ENCODE results near the gene TMEM270. TPM values are rescaled to one million over a fixed set of nuclear protein-coding genes. Genes with fewer than 3 reads are reported as not detected.
"Not testable (repeated sequence)": the region's sequence is repeated elsewhere in the genome, so short reads cannot be mapped to it uniquely, and the experiment has no call there.

TMEM270 gene, protein sequence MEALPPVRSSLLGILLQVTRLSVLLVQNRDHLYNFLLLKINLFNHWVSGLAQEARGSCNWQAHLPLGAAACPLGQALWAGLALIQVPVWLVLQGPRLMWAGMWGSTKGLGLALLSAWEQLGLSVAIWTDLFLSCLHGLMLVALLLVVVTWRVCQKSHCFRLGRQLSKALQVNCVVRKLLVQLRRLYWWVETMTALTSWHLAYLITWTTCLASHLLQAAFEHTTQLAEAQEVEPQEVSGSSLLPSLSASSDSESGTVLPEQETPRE
- polyA plus RNA-seq (ENCODE audit: insufficient read length in 4 of 4) = not detected

DNA sequence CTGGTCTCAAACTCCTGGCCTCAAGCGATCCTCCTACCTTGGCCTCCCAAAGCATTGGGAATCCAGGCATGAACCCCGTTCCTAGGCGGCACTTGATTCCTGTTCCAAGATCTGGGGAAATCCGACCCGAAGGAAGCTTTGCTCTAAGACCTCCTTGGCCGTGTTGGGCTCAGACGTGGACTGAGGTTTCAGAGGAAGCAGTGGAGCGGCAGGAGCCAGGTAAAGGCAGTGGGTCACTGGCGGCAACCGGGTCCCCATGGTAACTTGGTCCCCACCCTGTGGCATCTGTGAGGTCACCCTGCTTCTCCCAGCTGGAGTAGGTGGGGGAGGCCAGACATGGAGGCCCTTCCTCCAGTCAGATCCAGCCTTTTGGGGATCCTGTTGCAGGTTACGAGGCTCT lies at the start of gene TMEM270:
Gene TMEM270 (plus strand): TSS at position 301 of the 400 bp plus-strand sequence. CDS start 36 bp downstream, at position 337.
- no peak for DNase-seq (ENCODE audit: low read depth in 4 of 4, low spot score in 3 of 4)

DNA sequence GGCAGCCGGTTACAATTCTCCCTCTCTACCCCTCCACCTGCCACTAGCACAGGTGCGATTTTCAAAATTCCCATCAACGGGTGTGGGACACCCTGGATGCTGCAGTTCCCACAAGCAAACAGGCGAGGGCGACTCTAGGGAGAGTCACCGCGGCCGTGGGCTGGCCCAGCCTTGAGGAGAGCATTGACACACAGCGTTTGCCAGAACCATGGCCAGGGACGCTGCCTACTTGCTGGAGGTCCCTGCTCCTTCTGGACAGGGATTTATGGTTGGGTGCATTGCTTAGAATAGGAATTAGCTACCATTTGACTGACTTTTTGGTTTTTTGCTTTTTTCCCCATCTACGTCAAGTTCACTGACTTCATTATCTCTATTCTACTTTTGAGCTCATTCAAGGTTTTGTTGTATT lies 49.2 kb upstream of the TMEM270 start:
- DNase-seq (ENCODE audit: low read depth in 4 of 4, low spot score in 3 of 4) = no peak

DNA sequence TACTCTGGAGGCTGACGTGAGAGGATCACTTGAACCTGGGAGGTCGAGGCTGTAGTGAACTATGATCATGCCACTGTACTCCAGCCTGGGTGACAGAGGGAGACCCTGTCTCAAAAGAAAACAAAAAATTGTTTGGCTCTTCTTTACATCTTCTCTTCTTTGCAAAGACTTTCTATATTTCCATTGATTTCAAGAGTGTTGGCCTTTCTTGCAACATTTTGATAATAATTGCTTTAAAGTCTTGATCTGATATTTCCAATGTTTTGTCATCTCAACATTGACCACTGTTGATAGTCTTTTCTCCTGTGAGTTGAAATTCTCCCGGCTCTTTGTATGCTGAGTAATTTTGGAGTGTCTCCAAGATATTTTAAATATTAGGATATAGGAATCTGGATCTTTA lies 48.0 kb upstream of the TMEM270 start:
- DNase-seq (ENCODE audit: low read depth in 4 of 4, low spot score in 3 of 4) = no peak

DNA sequence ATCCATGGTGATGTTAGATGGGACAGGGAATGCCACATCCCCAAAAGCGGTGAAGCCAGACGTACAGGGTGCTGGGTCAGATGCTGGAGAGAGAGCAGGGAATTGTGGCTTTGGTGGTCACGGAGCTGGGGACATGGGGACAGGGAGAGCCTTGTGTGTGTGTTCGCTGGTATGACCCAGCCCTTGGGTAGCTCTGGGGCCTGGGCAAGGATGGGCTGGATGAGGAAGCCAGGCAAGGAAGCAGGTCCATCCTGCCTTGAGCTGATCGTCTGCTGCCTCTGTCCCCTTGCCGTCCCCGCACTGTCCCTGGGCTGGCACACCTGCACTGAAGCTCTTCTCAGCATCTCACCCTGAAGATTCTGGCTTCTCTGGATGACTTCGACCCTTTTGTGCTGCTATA lies 45.5 kb upstream of the TMEM270 start:
- no peak for DNase-seq (ENCODE audit: low read depth in 4 of 4, low spot score in 3 of 4)

DNA sequence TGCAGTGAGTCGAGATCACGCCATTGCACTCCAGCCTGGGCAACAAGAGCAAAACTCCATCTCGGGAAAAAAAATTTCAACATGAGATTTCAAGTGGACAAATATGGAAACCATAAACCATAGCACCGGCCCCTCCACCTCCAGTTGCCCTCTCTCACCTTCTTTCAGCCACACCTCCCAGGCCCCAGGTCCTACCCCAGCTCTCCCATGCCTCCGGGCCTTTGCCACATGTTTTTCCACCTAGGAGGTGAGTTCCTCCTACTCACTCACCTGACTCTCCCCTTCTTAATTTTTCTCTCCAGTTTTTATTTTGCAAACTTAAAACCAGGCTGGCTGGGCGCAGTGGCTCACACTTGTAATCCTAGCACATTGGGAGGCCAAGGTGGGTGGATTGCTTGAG lies 43.8 kb upstream of the TMEM270 start:
- no peak for DNase-seq (ENCODE audit: low read depth in 4 of 4, low spot score in 3 of 4)

DNA sequence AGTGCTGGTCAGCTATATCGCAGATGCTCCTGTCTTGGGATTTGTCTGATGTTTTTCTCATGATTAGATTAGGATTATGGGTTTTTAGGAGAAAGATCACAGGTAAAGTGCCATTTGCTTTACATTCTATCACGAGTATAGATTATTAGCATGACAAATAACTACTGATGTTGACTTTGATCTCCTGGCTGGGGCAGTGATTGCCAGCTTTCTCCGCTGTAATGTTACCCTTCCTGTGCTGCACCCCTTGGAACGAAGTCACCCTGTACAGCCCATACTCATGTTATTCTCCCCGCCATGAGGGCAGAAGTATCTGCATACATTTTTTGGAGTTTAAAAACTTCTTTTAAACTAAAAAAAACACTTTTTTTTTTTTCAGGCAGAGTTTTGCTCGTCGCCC lies 40.9 kb upstream of the TMEM270 start:
- no peak for DNase-seq (ENCODE audit: low read depth in 4 of 4, low spot score in 3 of 4)

DNA sequence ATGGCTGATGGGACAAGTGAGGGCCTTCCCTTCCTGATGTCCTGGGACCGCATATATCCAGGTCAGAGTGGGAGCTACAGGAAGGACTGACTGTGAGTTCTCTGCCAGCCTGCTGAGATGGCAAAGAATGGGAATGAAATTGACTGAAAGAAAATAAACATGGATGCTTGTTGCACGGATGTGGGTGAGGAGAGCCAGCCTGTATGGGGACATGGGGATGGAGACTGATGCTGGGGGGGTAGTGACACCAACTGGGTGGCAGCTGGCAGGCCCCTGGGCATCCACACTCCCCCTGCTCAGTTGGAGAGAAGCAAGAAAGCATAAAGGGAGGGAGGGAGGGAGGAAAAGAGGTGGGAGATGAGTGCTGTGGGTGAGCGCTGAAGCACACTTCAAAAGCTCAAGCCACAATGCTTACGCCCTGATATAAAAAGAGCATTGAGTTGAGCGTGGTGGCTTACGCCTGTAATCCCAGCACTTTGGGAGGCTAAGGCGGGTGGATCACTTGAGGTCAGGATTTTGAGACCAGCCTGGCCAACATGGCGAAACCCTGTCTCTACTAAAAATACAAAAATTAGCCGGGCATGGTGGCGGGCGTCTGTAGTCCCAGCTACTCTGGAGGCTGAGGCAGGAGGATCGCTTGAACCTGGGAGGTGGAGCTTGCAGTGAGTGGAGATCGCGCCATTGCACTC lies 39.2 kb upstream of the TMEM270 start:
- DNase-seq (ENCODE audit: low read depth in 4 of 4, low spot score in 3 of 4) = not testable (repeated sequence)

DNA sequence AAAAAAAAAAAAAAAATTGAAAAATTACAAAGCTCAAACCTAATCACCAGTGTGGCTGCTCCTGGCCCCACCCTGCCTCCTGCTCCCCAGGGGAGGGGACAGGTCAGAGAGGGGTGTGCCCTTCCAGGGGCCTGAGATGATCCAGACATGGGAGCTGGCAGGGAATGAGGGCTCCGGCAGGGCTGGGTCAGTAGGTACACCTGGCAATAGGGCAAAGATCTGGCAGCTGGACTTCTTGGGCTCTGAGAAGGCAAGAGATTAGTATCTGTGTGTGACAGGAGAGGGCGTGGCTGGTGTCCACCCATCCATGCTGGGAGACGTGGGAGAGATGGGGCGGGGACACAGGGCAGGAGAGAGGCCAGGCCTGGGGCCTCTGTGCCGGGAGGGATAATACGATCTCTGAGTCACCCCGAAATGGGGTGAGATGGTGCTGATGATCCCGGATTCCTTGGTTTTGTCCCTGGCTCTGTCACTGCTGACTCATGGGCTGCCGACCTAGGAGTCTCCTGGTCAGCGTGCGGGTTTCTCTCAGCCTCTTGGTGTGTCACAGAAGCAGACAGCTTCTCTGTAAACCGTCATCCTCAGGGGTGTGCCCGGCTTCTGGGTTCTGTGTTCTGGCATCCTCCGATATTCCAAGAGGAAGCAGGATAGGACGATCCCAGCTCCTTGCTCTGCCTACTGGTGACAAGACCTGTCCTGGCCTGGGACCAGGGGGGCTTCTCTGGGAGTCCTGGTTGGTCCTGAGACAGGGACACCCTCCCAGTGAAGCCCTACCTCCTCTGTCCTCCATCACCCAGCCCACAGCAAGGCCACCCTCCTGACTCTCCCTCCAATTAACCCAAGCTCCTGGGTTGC lies 38.4 kb upstream of the TMEM270 start:
- peak in 2 of 4 donors; percentile 62 to 76 for DNase-seq (ENCODE audit: low read depth in 4 of 4, low spot score in 3 of 4)

DNA sequence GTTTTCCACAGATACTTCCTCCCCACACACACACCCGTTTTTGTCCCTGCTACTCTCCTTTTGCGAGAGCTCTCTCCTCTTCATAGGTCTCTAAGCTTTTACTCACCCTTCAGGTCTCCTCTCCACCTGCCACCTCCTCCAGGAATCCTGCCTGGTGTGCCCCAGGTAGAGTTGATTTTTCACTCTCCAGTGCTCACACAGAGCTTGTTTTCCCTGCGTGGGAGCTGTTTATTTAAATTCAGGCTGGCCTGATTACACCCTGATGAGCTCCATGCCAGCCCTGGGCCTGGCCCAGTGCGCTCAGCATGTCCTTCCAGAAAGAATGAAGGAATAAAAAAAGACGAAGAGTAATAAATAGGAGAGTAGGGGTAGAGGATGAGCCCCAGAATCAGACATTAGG lies 37.7 kb upstream of the TMEM270 start:
- no peak for DNase-seq (ENCODE audit: low read depth in 4 of 4, low spot score in 3 of 4)

DNA sequence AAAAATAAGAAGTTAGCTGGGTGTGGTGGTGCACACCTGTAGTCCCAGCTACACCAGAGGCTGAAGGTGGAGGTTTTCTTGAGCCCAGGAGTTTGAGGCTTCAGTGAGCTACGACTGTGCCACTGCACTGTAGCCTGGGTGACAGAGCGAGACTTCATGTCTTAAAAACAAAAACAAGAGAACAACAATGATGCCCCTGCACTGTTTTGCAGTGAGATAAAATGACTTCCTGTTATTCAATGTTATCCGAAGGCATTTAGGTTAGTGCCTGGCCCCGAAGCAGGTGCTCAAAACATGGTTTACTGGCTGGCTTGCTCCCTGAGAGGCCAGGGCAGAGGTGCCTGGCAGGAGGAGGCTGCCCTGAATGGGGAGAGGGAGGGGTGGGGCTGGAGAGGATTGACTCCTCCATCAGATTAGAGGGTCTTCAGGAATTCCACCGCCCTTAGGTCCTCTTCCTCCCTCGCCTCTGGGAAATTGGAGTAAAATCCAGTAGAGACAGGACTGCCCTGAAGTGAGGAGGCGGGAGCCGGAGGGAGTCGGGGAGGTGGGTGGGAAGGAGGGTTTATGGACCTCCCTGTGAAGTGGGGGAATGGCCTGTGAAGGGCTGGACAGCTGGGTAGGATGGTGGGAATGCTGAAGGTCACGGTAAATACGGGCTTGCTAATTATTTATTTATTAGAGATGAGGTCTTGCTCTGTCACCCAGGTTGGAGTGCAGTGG lies 36.9 kb upstream of the TMEM270 start:
- DNase-seq (ENCODE audit: low read depth in 4 of 4, low spot score in 3 of 4) = no peak

DNA sequence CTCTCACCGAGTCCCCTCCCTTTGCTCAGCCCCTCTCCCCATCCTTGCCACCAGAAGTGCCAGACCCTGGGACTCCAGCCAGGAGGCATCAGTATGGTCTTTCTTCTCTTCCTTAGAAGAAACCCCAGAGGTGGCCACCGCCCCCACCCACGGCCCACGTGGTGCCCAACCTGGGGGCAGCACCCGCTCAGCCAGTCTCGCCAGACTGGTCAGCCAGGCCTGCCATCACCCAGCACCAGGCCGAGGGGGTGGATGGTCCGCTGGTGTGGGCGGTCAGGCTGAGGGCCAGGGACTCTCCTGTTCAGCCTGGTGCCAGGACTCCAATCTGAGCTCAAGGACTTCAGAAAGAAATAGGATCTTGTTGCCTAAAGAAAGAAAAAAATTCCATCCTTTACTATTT lies 36.0 kb upstream of the TMEM270 start:
- no peak for DNase-seq (ENCODE audit: low read depth in 4 of 4, low spot score in 3 of 4)

DNA sequence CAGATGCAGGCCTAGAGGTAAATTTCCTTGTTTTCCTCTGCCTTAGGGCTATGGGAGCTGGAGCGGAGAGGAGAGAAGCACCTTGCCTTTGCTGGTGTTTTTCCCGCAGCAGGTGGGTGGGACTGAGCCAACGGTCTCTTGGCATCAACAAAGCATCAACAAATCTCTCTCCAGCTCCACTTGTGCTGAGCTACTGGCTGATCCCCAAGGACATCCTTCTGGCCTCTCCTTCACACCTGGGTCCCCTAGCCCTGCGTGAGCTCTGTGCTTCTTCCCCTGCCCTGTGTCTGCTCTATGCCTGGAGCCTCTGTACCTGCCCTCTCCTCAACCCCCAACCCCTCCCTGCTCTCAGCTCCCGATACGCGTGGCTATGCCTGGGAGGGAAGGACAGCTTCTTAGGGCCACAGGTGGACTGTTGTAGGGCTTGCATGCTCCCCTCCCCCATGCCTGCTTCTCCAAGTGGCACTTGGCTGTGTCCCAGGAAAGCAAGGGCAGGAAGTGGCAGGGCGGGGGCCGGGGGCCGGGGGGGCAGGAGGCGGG lies 33.3 kb upstream of the TMEM270 start:
- no peak for DNase-seq (ENCODE audit: low read depth in 4 of 4, low spot score in 3 of 4)

DNA sequence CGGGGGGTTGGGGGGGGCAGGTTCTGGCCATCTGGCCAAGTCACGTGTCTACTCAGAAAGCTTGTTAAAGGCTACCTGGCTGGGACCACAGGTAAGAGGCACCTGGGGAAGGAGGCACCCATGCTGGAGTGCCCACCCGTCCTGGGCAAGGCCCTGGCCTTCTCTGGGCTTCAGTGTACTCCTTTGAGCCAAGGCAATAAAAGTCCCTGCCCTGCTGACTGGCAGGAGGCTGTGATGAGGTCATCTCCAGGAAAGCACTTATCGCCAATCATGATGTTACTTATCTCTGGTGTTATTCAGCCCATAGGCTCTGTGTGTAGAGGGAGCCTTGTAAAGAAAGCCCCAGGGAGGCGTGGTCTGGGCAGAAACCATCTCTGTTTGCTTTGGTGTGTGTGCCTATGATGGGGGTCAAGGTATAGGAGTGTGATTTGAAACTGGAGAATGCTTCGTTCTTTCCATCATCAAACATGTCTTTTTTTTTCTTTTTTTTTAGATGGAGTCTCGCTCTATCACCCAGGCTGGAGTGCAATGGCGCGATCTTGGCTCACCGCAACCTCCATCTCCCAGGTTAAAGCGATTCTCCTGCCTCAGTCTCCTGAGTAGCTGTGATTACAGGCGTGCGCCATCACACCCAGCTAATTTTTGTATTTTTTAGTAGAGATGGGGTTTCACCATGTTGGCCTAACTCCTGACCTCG lies 32.7 kb upstream of the TMEM270 start:
- DNase-seq (ENCODE audit: low read depth in 4 of 4, low spot score in 3 of 4) = no peak

DNA sequence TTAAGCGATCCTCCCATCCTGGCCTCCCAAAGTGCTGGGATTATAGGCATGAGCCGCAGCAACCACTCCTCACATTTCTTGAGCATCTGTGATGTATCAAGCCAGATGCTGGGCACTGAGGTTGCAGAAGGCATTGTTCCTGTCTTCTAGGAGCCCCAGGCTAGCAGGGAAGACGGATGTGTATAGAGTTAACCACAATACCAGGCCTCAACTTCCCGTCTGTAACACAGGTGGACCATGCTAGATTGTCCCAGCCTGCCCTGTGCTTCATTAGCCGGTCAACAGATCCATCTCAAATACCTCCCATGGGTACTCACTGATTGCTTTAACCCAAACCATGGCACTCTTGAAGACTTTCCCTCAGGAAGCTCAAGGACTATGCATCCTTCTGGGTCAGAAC lies 32.0 kb upstream of the TMEM270 start:
- DNase-seq (ENCODE audit: low read depth in 4 of 4, low spot score in 3 of 4) = no peak

DNA sequence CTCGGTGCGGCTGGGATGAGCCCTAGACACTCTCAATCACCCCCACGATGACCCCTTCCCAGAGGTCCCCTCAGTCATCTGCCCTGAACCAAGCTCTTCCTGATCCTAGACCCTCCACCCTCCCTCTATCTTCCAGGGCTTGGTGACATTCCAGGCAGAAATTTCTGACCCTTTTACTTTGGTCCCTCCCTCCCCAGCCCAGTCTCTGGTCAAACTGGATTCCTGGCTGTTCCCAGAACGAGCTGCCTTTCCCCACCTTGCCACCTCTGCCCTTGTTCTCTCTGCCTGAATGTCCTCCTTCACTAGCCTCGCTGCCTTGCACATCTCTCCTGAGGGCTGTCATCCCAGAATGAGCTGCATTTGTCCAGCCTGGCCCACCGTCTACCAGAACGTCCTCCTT lies 31.5 kb upstream of the TMEM270 start:
- no peak for DNase-seq (ENCODE audit: low read depth in 4 of 4, low spot score in 3 of 4)

DNA sequence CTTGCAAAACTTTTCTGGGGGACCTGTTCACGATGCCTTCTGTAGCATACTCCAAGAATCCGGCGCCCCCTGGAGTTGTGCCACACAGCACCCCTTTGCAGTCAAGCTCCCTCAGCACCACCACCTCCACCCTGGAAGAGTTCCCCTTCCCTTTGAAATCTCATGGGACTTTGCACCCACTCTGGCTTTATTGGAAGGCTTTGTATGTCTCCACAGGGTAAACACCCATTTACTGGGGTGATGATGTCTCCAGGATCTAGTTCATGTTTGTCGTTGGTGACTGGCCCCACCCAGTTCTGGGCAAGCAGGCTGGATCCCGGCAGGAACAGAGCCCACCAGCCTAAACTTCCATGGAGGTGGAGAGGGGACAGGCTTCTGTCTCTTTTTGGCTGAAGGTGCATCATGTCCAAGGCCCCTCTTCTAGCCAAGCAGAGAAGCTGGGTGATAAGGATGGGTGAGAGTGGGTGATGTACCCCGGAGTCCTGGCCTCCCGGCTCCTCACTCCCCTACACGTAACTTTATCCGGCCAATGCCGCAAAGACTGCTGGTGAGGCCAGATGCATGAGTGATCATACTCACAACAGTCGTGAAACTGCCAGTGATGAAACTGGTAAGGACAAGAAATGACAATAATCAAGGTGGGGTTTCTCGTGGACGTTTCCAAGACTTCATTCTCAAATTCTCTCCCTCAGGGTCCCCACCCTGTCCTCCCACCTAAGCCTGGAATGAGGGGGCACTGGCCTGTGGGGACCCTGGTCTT lies 30.9 kb upstream of the TMEM270 start:
- DNase-seq (ENCODE audit: low read depth in 4 of 4, low spot score in 3 of 4) = no peak

DNA sequence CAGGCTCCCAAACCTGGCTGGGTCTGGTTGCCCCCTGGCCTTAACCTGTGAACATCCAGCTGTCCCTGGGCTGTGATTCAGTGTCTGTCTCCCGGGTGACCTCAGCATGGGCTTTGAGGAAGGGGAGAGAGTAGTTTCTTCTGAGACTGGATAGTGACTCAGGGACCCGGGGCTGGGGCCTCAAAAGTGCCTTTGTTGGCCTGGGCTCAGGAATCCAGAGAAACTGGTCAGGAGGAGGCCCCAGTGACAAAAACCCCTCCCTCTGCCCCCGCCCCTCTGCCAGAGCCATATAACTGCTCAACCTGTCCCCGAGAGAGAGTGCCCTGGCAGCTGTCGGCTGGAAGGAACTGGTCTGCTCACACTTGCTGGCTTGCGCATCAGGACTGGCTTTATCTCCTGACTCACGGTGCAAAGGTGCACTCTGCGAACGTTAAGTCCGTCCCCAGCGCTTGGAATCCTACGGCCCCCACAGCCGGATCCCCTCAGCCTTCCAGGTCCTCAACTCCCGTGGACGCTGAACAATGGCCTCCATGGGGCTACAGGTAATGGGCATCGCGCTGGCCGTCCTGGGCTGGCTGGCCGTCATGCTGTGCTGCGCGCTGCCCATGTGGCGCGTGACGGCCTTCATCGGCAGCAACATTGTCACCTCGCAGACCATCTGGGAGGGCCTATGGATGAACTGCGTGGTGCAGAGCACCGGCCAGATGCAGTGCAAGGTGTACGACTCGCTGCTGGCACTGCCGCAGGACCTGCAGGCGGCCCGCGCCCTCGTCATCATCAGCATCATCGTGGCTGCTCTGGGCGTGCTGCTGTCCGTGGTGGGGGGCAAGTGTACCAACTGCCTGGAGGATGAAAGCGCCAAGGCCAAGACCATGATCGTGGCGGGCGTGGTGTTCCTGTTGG lies 30.0 kb upstream of the TMEM270 start, which contains the start of gene CLDN4:
Gene CLDN4 (plus strand): TSS at position 316 of the 903 bp plus-strand sequence. CDS start 206 bp downstream, at position 522.
- peak in 1 of 4 donors; percentile 78 for DNase-seq (ENCODE audit: low read depth in 4 of 4, low spot score in 3 of 4)

DNA sequence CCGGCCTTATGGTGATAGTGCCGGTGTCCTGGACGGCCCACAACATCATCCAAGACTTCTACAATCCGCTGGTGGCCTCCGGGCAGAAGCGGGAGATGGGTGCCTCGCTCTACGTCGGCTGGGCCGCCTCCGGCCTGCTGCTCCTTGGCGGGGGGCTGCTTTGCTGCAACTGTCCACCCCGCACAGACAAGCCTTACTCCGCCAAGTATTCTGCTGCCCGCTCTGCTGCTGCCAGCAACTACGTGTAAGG lies 29.4 kb upstream of the TMEM270 start:
- DNase-seq (ENCODE audit: low read depth in 4 of 4, low spot score in 3 of 4) = no peak

All from left renal pelvis (tissue), 4 donors.